GM21515 (cell line): ENCODE measurements around the gene ZDHHC11.
"Not testable (repeated sequence)": the region's sequence is repeated elsewhere in the genome, so short reads cannot be mapped to it uniquely, and the experiment has no call there.

Source experiments
- ATAC-seq: cut with Tn5 transposase; IDR thresholded peaks from one replicate; pipeline ENCODE4 v1.9.1; 2021; ENCODE audit not compliant: unreplicated experiment

The ZDHHC11 gene

DNA sequence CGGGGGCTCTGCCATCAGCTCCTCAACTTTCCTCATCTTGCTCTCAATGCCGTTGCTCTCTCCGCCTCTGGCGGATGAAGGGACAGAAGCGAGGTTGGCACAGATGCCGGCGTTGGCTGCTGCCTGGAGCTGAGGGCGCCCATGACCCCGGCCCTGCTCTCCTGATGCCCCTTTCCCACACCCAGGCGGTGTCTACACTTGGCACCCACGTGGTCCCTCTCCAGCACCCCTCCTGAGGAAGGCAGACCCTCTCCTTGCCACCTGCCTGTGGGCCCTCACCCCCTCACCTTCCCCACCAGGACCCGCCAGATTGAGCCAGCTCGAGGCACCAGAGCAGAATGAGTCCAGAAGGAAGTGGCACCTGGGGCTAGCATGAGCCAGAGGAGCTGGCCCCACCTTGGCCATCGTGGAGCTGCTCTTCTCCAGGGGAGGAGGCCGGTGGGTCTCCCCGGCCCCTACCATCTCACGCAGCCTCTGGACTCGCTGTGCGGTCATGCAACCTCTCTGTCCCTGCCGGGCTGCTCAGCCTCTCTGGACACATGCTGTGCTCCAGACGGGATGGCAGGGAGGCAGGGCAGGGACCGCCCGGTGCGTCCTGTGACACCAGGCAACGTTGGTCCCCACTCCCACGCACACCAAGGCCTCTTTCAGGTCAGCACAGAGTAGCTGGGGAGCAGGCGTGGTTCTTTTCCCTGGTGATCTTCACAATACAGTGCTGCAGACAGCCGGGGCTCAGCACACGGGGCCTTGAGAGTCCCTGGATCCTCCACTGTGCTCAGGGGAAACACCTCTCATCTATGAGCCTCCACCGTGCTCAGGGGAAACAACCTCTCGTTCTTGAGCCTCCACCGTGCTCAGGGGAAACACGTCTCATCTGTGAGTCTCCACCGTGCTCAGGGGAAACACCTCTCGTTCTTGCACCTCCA, 4.8 kb downstream of the ZDHHC11 start:
- not testable (repeated sequence) for ATAC-seq

DNA sequence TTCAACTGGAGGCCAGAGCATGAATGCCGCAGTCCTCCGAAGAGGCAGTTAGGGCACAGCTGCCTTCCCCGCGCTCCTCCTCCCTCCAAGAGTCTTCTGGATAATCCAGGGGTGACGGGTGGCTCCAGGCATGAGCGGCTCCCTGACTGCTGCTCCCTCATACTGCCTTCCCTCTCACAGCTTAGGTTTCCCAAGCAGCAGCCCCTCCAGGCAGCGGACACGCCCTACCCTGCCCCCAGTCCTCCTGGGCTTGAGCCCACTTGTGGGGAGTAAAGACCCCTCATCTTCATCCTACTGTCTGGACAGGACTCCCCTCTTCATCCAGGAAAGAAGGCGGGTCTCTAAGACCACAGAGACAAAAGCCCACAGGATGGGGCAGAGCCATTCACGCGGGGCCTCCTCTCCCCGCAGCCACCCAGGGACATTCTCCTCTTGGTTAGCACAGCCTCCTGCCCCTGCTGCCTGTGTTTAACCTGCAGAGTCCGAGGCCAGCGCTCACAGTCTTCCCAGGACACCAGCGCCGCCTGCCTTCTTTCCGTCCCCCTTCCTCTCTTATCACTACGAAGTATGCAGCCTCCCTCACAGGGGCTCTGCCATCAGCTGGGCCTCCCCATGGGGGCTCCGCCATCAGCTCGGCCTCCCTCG, 5.6 kb downstream of the ZDHHC11 start:
- not testable (repeated sequence) for ATAC-seq

DNA sequence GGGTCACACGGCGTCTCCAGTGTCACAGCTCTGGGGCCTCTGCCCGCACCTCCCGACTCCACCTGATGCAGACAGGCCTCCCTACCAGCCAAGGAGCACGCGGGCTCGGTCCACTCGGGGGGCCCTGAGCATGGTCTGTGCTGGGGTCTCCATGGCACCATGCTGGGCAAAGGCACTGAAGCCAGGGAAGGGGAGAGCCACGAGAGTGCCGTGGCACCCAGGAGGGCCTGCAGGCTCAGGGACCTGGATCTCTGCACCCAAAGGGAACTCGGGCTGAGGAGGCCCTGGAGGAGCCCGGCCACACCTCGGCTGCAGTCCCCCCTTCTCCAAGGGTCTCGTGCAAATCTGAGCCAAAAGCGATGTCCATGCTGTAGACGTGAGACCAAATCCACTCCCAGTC, 6.4 kb downstream of the ZDHHC11 start:
- ATAC-seq: not testable (repeated sequence)

GRCh38 chr5:843926-844325, 6.9 kb downstream of the ZDHHC11 start:
- ATAC-seq: not testable (repeated sequence)

DNA sequence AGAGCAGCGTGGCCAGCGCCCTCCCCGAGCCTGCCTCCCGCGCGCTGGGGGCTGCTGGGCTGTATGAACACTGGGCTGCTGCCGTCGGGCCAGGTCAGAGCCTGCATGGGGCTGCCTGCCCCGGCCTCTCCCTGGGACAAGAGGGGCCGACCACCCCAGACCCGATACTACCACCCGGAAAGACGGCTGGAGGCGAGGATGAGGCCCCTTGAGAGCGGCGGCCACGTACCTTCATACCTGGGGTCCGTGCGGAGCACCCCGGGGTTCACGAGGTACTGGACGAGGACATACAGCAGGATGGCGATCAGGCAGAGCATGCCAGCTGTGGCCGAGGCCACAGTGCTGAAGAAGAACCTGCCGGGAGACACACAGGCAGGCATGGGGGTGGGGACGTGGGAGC, 7.4 kb downstream of the ZDHHC11 start:
- not testable (repeated sequence) for ATAC-seq

GRCh38 chr5:842402-843221, 8.2 kb downstream of the ZDHHC11 start:
- not testable (repeated sequence) for ATAC-seq

DNA sequence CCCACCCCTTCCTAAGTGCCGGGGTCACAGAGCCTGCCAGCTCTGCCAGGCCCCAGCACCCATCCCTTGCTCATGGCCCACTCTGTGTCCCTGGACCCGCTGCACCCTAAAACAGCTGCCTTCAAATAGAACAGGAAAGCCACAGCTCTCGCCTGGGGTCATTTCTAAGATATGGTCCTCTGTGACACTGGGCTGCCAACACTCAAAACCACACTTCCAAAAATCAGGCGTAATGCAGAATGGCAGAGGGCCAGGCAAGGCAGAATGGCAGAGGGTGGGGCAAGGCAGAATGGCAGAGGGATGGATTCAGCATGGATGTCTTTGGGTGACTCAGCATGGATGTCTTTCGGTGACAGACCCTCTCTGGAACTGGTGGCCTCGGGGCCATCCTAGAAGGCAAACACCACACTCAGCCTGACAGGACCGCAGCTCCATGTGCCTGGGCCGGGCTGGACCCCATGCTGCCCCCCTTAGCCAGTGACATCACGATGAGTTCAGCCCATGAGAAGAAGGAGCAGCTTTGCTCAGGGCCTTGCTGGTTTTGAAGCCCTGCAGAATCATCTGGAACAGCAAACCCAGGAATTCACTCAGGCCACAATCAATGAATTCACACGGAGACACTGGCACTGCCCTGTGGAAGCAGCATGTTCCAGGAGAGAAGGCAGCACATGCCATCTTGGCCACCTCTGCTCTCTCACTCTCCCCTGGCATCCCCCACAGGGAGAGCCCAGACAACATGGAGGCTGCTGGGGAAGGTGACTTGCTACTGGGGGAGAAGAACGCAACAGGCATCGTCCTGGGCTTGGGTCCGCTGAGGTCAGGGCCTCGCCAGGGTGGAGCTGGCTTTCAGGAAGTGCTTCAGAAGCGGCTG, 9.0 kb downstream of the ZDHHC11 start:
- ATAC-seq: not testable (repeated sequence)

DNA sequence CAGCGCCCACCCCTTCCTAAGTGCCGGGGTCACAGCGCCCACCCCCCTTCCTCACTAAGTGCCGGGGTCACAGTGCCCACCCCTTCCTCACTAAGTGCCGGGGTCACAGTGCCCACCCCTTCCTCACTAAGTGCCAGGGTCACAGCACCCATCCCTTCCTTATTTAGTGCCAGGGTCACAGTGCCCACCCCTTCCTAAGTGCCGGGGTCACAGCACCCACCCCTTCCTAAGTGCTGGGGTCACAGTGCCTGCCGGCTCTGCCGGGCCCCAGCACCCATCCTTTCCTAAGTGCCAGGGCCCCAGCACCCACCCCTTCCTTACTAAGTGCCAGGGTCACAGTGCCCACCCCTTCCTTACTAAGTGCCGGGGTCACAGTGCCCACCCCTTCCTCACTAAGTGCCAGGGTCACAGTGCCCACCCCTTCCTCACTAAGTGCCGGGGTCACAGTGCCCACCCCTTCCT, 9.8 kb downstream of the ZDHHC11 start:
- not testable (repeated sequence) for ATAC-seq

GRCh38 chr5:840118-840973, 10.4 kb downstream of the ZDHHC11 start:
- not testable (repeated sequence) for ATAC-seq

DNA sequence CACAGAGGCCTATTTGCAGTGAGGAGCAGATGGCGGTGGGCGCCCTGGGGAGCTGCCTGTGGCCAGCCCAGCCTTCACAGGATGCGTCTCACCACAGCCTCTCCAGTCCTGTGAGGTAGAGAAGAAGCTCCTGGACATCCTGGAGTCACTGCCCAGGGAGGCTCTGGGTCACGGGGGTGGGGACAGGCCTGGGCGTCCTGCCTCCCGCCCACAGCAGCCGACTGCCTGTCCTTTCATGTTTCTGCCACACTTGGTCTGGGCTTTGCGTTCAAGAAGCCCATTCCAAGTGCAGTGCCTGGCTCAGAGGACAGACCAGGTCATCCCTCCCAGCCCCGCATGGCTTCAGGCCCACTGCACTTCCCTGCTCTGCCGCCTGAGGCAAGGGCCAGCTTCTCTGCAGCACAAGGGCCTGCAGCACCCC, 12.3 kb downstream of the ZDHHC11 start:
- not testable (repeated sequence) for ATAC-seq

DNA sequence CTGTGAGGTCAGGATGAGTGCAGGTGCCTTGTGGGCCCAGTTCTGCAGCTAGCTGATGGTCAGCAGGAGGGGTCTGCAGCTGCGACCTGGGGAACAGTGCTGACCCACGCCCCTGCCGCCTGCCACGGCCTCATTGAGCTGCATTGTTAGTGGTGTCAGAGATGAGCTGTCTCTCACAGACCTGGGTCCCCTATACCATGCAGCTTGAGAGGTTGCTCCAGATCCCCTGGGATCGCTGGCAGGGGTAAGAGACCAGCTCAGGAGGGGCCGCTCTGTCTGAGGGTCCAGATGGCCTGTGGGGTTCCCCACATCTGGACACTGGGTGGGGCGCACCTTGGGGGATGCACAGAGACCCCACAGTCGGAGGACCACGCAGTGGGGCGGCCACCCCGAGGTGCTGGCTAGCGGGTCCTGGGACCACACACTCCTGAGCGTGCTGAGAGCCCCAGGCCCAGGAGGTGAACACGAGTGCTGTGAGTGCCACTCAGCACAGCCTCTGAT, 13.1 kb downstream of the ZDHHC11 start:
- ATAC-seq: not testable (repeated sequence)

- not testable (repeated sequence) for ATAC-seq
Observed at GRCh38 chr5:835933-836612, 14.7 kb downstream of the ZDHHC11 start.

GRCh38 chr5:834013-834412, 16.8 kb downstream of the ZDHHC11 start:
- not testable (repeated sequence) for ATAC-seq

DNA sequence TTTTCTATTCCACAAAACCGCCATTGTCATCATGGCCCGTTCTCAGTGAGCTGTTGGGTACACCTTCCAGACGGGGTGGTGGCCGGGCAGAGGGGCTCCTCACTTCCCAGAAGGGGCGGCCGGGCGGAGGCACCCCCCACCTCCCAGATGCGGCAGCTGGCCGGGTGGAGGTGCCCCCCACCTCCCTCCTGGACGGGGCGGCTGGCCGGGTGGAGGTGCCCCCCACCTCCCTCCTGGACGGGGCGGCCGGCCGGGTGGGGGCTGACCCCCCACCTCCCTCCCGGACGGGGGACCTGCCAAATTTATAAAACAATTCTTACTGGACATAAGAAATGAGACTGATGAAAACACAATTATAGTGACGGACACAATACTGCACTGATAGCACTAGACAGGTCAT, 22.6 kb downstream of the ZDHHC11 start:
- not testable (repeated sequence) for ATAC-seq

- not testable (repeated sequence) for ATAC-seq
Observed at GRCh38 chr5:825544-825943, 25.2 kb downstream of the ZDHHC11 start.

GRCh38 chr5:821504-821903, 29.3 kb downstream of the ZDHHC11 start:
- ATAC-seq: no peak

DNA sequence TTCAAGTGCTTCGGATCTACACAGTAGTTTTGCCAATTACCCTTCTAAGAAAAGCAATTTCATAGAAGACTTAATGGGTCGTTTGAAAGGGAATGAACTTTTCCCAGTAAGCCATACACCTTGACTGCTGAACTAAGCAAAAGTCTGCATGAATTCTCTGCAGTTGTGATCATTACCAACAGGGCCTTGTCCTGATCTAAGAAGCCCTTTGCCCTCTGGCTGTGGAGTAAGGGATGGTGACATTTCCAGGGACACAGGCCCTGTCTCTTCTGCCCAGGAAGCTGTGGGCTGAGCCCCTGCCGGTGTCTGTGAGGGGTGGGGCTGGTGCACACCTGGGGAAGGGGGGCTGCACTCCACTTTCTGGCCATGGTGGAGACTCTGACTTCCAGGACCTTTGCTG, 30.5 kb downstream of the ZDHHC11 start:
- ATAC-seq: no peak

DNA sequence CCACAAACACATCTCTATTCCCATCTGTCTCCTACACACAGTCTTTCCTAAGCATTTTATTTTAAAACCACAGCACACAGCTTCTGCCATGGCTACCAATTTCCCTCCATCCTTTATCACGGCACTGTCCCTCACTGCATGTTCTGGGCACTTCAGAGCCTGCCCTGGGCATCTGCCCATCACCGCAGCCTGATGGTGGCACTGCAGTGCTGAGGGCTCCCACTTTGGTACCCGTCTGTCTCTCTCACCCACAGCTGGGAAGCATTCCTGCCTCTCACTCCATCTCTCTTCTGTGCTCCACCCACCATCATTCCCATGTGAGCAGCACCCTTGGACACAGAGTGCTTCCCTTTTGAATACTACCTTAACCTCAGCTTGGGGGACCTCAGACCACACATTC, 31.7 kb downstream of the ZDHHC11 start:
- ATAC-seq: no peak
